Measurements from ENCODE around the gene ZBTB7C. TPM values are rescaled to one million over a fixed set of nuclear protein-coding genes. Genes with fewer than 3 reads are reported as not detected.

ZBTB7C gene
- total RNA-seq, 1 donor from 2014 or later = 7.4 TPM

- no peak overlapping the region for H3K27ac Mint-ChIP-seq
- H3K4me1 Mint-ChIP-seq = peaks cover 13% of the 10 kb centered on the region
- DNase-seq (ENCODE audit: low spot score in 2 of 2, unreplicated experiment in 2 of 2) = no peak
- H3K4me3 Mint-ChIP-seq = no peak overlapping the region
- H3K36me3 Mint-ChIP-seq = no peaks in the 10 kb centered on the region
- H3K27me3 Mint-ChIP-seq (ENCODE audit: low read depth) = no peaks in the 10 kb centered on the region
- H3K9me3 Mint-ChIP-seq = no peaks in the 10 kb centered on the region
- TF ChIP-seq CTCF (IDR thresholded peaks at IDR 0.05; ENCODE audit: unreplicated experiment) = no peak
These were observed 331.9 kb downstream of the ZBTB7C start for GRCh38 chr18:48077291-48077690.

- H3K4me3 Mint-ChIP-seq = no peak overlapping the region
- no peak for TF ChIP-seq CTCF (IDR thresholded peaks at IDR 0.05; ENCODE audit: unreplicated experiment)
- H3K27me3 Mint-ChIP-seq (ENCODE audit: low read depth) = no peaks in the 10 kb centered on the region
- no peak for DNase-seq (ENCODE audit: low spot score in 2 of 2, unreplicated experiment in 2 of 2)
- H3K9me3 Mint-ChIP-seq = no peaks in the 10 kb centered on the region
- H3K4me1 Mint-ChIP-seq = peaks cover 13% of the 10 kb centered on the region
- no peaks in the 10 kb centered on the region for H3K36me3 Mint-ChIP-seq
- no peak overlapping the region for H3K27ac Mint-ChIP-seq
These were observed 332.7 kb downstream of the ZBTB7C start for GRCh38 chr18:48076461-48076860.

GRCh38 chr18:48075707-48076093 lies 333.5 kb downstream of the ZBTB7C start:
- DNase-seq (ENCODE audit: low spot score in 2 of 2, unreplicated experiment in 2 of 2) = no peak

GRCh38 chr18:48074929-48075706 lies 334.1 kb downstream of the ZBTB7C start:
- H3K4me3 Mint-ChIP-seq = no peak overlapping the region
- H3K36me3 Mint-ChIP-seq = no peaks in the 10 kb centered on the region
- H3K27ac Mint-ChIP-seq = no peak overlapping the region
- H3K4me1 Mint-ChIP-seq = peaks cover 13% of the 10 kb centered on the region
- no peak for TF ChIP-seq CTCF (IDR thresholded peaks at IDR 0.05; ENCODE audit: unreplicated experiment)
- DNase-seq (ENCODE audit: low spot score in 2 of 2, unreplicated experiment in 2 of 2) = no peak
- no peaks in the 10 kb centered on the region for H3K27me3 Mint-ChIP-seq (ENCODE audit: low read depth)
- no peaks in the 10 kb centered on the region for H3K9me3 Mint-ChIP-seq

More at GRCh38 chr18:48075707-48076093, 333.5 kb downstream of the ZBTB7C start:
- Mint-ChIP-seq H3K9me3 (no peaks in the 10 kb centered on the region), H3K4me1 (peaks cover 13% of the 10 kb centered on the region), H3K27ac (no peak overlapping the region), H3K36me3 (no peaks in the 10 kb centered on the region), H3K27me3 (ENCODE audit: low read depth) (no peaks in the 10 kb centered on the region), H3K4me3 (no peak overlapping the region)
- TF ChIP-seq CTCF (IDR thresholded peaks at IDR 0.05; ENCODE audit: unreplicated experiment) = no peak

GRCh38 chr18:48073211-48073930 lies 335.8 kb downstream of the ZBTB7C start:
- Mint-ChIP-seq H3K36me3 (no peaks in the 10 kb centered on the region), H3K27ac (no peak overlapping the region), H3K4me3 (no peak overlapping the region), H3K27me3 (ENCODE audit: low read depth) (no peaks in the 10 kb centered on the region), H3K9me3 (no peaks in the 10 kb centered on the region), H3K4me1 (peaks cover 13% of the 10 kb centered on the region)
- TF ChIP-seq CTCF (IDR thresholded peaks at IDR 0.05; ENCODE audit: unreplicated experiment) = no peak
- no peak for DNase-seq (ENCODE audit: low spot score in 2 of 2, unreplicated experiment in 2 of 2)

Data from mesothelial cell of epicardium (in vitro differentiated cells).